GM12878 (cell line): ENCODE results near the gene PKP3. TPM values are rescaled to one million over a fixed set of nuclear protein-coding genes. Genes with fewer than 3 reads are reported as not detected.

Experiments
- ATAC-seq: fragments of 200-7000 bp; cut with Tn5 transposase; 3 replicates; pipeline ENCODE4 v1.9.1; 2020; ENCODE audit warnings: mild to moderate bottlenecking, moderate library complexity
- BruUV-seq: library from RNA; stranded (reverse); fragments of 400-500 nt; replicated peaks from 2 replicates; lab custom pipeline; 2021; lab: Mats Ljungman, UMichigan
- CTCF ChIA-PET: fragments of 300-600 bp; sonication (Branson Sonifier 250); formaldehyde crosslinking; extraction: SDS; loops from one replicate; lab custom pipeline; 2021; ENCODE audit warnings: inconsistent platforms; lab: Yijun Ruan, JAX
- POLR2A ChIA-PET: fragments of 350-600 bp; formaldehyde crosslinking; extraction: SDS; loops from one replicate; lab custom pipeline; 2021; ENCODE audit warnings: inconsistent platforms; lab: Charles Lee
- RAD21 ChIA-PET: fragments of 300-600 bp; sonication (Branson Sonifier 250); formaldehyde crosslinking; loops from one replicate; lab custom pipeline; 2023; ENCODE audit warnings: antibody characterized with exemption; ENCODE audit not compliant: unreplicated experiment; lab: Charles Lee
- SMC1A ChIA-PET: fragments of 300-600 bp; sonication (Branson Sonifier 250); formaldehyde crosslinking; loops from one replicate; lab custom pipeline; 2023; ENCODE audit not compliant: unreplicated experiment, uncharacterized antibody; lab: Charles Lee
- DNase-seq: peaks from one replicate; pipeline ENCODE4 v3.0.0-alpha.2; 2011; ENCODE audit warnings: low read depth, low spot score
- FAIRE-seq: peaks from 3 replicates; lab custom pipeline; 2011; peaks lifted over from hg19 to GRCh38; lab: Jason Lieb, UNC
- H2AFZ ChIP-seq: 2 replicates; pipeline ENCODE4 v1.6.0; 2011; ENCODE audit warnings: low read depth, low read length, control low read depth; ENCODE audit not compliant: control insufficient read depth
- H3K27ac ChIP-seq: 2 replicates; pipeline ENCODE4 v1.5.1; 2011; ENCODE audit warnings: control low read depth; ENCODE audit not compliant: control insufficient read depth, insufficient read depth
- H3K27me3 ChIP-seq, 2 experiments: replicated peaks in 1 of 2; 2 replicates each; pipeline versions ENCODE4 v1.6.0 to v1.6.1; 2011; ENCODE audit warnings: low read length in 1 of 2; ENCODE audit not compliant: control insufficient read depth in 2 of 2, insufficient read depth in 2 of 2
- H3K36me3 ChIP-seq, 2 experiments: 2 replicates each; pipeline ENCODE4 v1.5.1; 2011; ENCODE audit warnings: low read length in 1 of 2; ENCODE audit not compliant: control insufficient read depth in 2 of 2, insufficient read depth in 2 of 2
- H3K4me1 ChIP-seq: 2 replicates; pipeline ENCODE4 v1.6.1; 2011; ENCODE audit warnings: mild to moderate bottlenecking, low read length, moderate library complexity, mixed read lengths; ENCODE audit not compliant: control insufficient read depth, insufficient read depth
- H3K4me2 ChIP-seq: 2 replicates; pipeline ENCODE4 v1.6.0; 2011; ENCODE audit warnings: control low read depth; ENCODE audit not compliant: control insufficient read depth, insufficient read depth
- H3K4me3 ChIP-seq: fragments of 200-600 bp; sonication (generic); 2 replicates; pipeline ENCODE4 v1.5.1; 2016
- H3K79me2 ChIP-seq: 2 replicates; pipeline ENCODE4 v1.6.0; 2011; ENCODE audit warnings: low read length; ENCODE audit not compliant: control insufficient read depth, insufficient read depth
- H3K9ac ChIP-seq: 2 replicates; pipeline ENCODE4 v1.8.0; 2011; ENCODE audit warnings: low read length, control low read depth, mixed read lengths; ENCODE audit not compliant: control insufficient read depth, insufficient read depth
- H3K9me3 ChIP-seq: replicated peaks from 3 replicates; pipeline ENCODE4 v1.5.1; 2011; ENCODE audit warnings: mild to moderate bottlenecking, low read length; ENCODE audit not compliant: control insufficient read depth, insufficient read depth
- H4K20me1 ChIP-seq: 2 replicates; pipeline ENCODE4 v1.6.0; 2011; ENCODE audit not compliant: control insufficient read depth, insufficient read depth
- BCL11A ChIP-seq: IDR thresholded peaks from 2 replicates; pipeline ENCODE4 v1.6.1; 2011; ENCODE audit warnings: low read depth, low read length
- CEBPZ ChIP-seq: fragments of 150-350 bp; IDR thresholded peaks from 2 replicates; pipeline ENCODE4 v1.6.1; 2016; ENCODE audit warnings: low read depth, low read length
- CREM ChIP-seq: IDR thresholded peaks from 2 replicates; pipeline ENCODE4 v1.6.1; 2014; ENCODE audit warnings: antibody characterized with exemption, low read depth
- FOS ChIP-seq: IDR thresholded peaks from 3 replicates; pipeline ENCODE4 v1.6.1; 2011; ENCODE audit warnings: borderline replicate concordance; ENCODE audit not compliant: insufficient read length; ENCODE audit errors: extremely low read depth
- NFYA ChIP-seq: IDR thresholded peaks from 2 replicates; pipeline ENCODE4 v1.6.1; 2011; ENCODE audit warnings: low read depth, mild to moderate bottlenecking, low read length, improper control_type of control experiment, borderline replicate concordance
- RCOR1 ChIP-seq: conservative IDR thresholded peaks from 2 replicates; pipeline ENCODE4 v1.6.1; 2012; ENCODE audit warnings: low read depth, low read length, improper control_type of control experiment
- YBX1 ChIP-seq: fragments of 450-650 bp; IDR thresholded peaks from 2 replicates; pipeline ENCODE4 v1.6.1; 2016; ENCODE audit warnings: antibody characterized with exemption
- ZNF384 ChIP-seq: IDR thresholded peaks from 2 replicates; pipeline ENCODE4 v1.6.1; 2012; ENCODE audit warnings: low read depth, mild to moderate bottlenecking, low read length, improper control_type of control experiment, borderline replicate concordance
- WGBS: methylation state at CpG from one replicate; pipeline ENCODE4 v1.1.6; 2016; ENCODE audit warnings: low lambda C conversion rate; ENCODE audit not compliant: insufficient replicate concordance, insufficient coverage; ENCODE audit errors: missing lambda C conversion rate; 5-methylcytosine and 5-hydroxymethylcytosine counted together
- in situ Hi-C: fragments of 300-500 bp; cut with MboI; formaldehyde crosslinking; loops from 9 replicates; pipeline ENCODE4 v1.14.3; 2018; ENCODE audit warnings: mixed read lengths
- intact Hi-C: fragments of 100-400 bp; cut with micrococcal nuclease; formaldehyde crosslinking; loops from one replicate; pipeline ENCODE4 v1.14.2; 2022; ENCODE audit not compliant: unreplicated experiment
- polyA plus RNA-seq, 11 experiments: library from polyadenylated mRNA; depleted of rRNA in 4 of 11; unstranded in 6 of 11; stranded (reverse) in 5 of 11; fragments of >200 nt; fragmentation: Nextera tagmentation in 4 of 11; fragmentation: Illumina TruSeq in 1 of 11; extraction: Ambion mirVana in 4 of 11; extraction: Trizol in 1 of 11; gene quantifications; 1 replicate in 1 of 11; 2 replicates in 10 of 11; pipeline versions ENCODE4 v1.2.1 to v1.2.3, GENCODE V29; 2011 to 2016; ENCODE audit warnings: inconsistent platforms in 2 of 11, missing spikeins in 2 of 11, low read depth in 1 of 11
- total RNA-seq, 4 experiments: library from RNA; depleted of rRNA in 3 of 4; stranded (reverse); fragments of >200 nt in 3 of 4; fragmentation: Illumina TruSeq in 1 of 4; extraction: Trizol in 1 of 4; gene quantifications; 2 replicates each; pipeline versions ENCODE4 v1.2.1 to v1.2.3, GENCODE V29; 2013 to 2021
- TF ChIP-seq, protein P1 (sequence below): IDR thresholded peaks from 2 replicates; pipeline ENCODE4 v1.6.1; 2012; ENCODE audit warnings: low read depth, low read length, improper control_type of control experiment

The PKP3 gene
- total and polyA plus RNA-seq, 10 of the 15 experiments (the other 5 are each of a cell fraction or from before 2014, with no cell fraction given) = 0.45 to 0.90 TPM; not detected in 8

- H3K27ac ChIP-seq = no peak overlapping the region
- H3K9ac ChIP-seq = no peak overlapping the region
- RAD21 ChIA-PET = interaction anchor here (1.1 kb wide), 1 partner anchor 11 kb away, joined by 4 read pairs; the partner anchor contains the start of gene PTDSS2
- intact Hi-C loops (no loop called here), in situ Hi-C loops (no loop called here)
- H4K20me1 ChIP-seq = no peaks in the 10 kb centered on the region
- H3K79me2 ChIP-seq = peaks cover 10% of the 10 kb centered on the region
- no peaks in the 10 kb centered on the region; a peak in 1 of 4 replicates for H3K36me3 ChIP-seq
- FAIRE-seq = no peak
- no peak for TF ChIP-seq CEBPZ
- TF ChIP-seq YBX1 = no peak
- no peak for TF ChIP-seq ZNF384
- no peak for TF ChIP-seq RCOR1
- no peak for TF ChIP-seq CREM
- TF ChIP-seq FOS = no peak
- no peak for TF ChIP-seq NFYA
- TF ChIP-seq BCL11A = no peak
- TF ChIP-seq, protein P1, sequence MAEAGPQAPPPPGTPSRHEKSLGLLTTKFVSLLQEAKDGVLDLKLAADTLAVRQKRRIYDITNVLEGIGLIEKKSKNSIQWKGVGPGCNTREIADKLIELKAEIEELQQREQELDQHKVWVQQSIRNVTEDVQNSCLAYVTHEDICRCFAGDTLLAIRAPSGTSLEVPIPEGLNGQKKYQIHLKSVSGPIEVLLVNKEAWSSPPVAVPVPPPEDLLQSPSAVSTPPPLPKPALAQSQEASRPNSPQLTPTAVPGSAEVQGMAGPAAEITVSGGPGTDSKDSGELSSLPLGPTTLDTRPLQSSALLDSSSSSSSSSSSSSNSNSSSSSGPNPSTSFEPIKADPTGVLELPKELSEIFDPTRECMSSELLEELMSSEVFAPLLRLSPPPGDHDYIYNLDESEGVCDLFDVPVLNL = no peak
- no peak for ATAC-seq
- POLR2A ChIA-PET = no interaction called here
- H3K4me2 ChIP-seq = no peak overlapping the region
- SMC1A ChIA-PET = no interaction called here
- WGBS = 69% methylated on average over 19 of the region's 21 CpGs
- no peak overlapping the region for H2AFZ ChIP-seq
- H3K9me3 ChIP-seq = no peaks in the 10 kb centered on the region
- no peak overlapping the region for H3K4me3 ChIP-seq
- H3K4me1 ChIP-seq = peaks cover 8% of the 10 kb centered on the region
- CTCF ChIA-PET = interaction anchor here (4.9 kb wide), 1 partner anchor 11 kb away, joined by 34 read pairs; the partner anchor contains the start of gene PTDSS2
- no peak for DNase-seq
- no peaks in the 10 kb centered on the region for H3K27me3 ChIP-seq
- no TSS peak for BruUV-seq
These were observed 44.3 kb downstream of the PKP3 start for GRCh38 chr11:438101-438844.
